ENCODE data around the gene LONP2. TPM values are rescaled to one million over a fixed set of nuclear protein-coding genes. Genes with fewer than 3 reads are reported as not detected.

LONP2 gene
- total RNA-seq, 1 experiment from 2014 or later, result 41.5 TPM

- intact Hi-C loops (cut with micrococcal nuclease), result loop anchor here (5.0 kb wide), 1 partner anchor 85 kb away; no protein-coding TSS in a partner anchor
- no peak for TF ChIP-seq EZH2phosphoT487 (IDR thresholded peaks at IDR 0.05; ENCODE audit: borderline replicate concordance, low read length)
- no peak for TF ChIP-seq CTCF (conservative IDR thresholded peaks at IDR 0.05; ENCODE audit: low read depth, low read length)
- no peak for TF ChIP-seq EZH2 (IDR thresholded peaks at IDR 0.05; ENCODE audit: low read length, unreplicated experiment)
- Histone ChIP-seq H3K27ac (ENCODE audit: low read length) (no peak overlapping the region), H3K4me2 (ENCODE audit: low read length) (no peak overlapping the region), H4K20me1 (ENCODE audit: low read length) (no peaks in the 10 kb centered on the region), H3K4me3 (ENCODE audit: low read length) (no peak overlapping the region), H3K36me3 (ENCODE audit: low read depth, low read length) (no peaks in the 10 kb centered on the region), H3F3A (ENCODE audit: low read length, unreplicated experiment) (peaks cover 5% of the 10 kb centered on the region), H3K27me3 (ENCODE audit: low read length) (no peaks in the 10 kb centered on the region), H3K9me3 (ENCODE audit: low read length) (no peaks in the 10 kb centered on the region), H3K4me1 (ENCODE audit: insufficient read depth, low read length) (peaks cover 5% of the 10 kb centered on the region), H3K9ac (ENCODE audit: low read length) (no peak overlapping the region), H3K79me2 (ENCODE audit: low read length) (no peaks in the 10 kb centered on the region), H3K9me2 (replicated peaks; ENCODE audit: low read length) (no peaks in the 10 kb centered on the region), H2AFZ (ENCODE audit: low read length) (no peak overlapping the region)
- no TSS peak for BruUV-seq (replicated peaks)
- no peak for DNase-seq
- ATAC-seq, result no peak
- ChIA-PET CTCF (interaction anchor here (1.7 kb wide), 1 partner anchor 152 kb away, joined by 6 read pairs; no protein-coding TSS in a partner anchor), POLR2A (ENCODE audit: unreplicated experiment) (no interaction called here)
These were observed 72.9 kb downstream of the LONP2 start for GRCh38 chr16:48317026-48317425.

- Histone ChIP-seq H3K4me2 (ENCODE audit: low read length) (no peak overlapping the region), H3F3A (ENCODE audit: low read length, unreplicated experiment) (peaks cover 5% of the 10 kb centered on the region), H3K27ac (ENCODE audit: low read length) (no peak overlapping the region), H4K20me1 (ENCODE audit: low read length) (no peaks in the 10 kb centered on the region), H3K4me1 (ENCODE audit: insufficient read depth, low read length) (peaks cover 5% of the 10 kb centered on the region), H2AFZ (ENCODE audit: low read length) (no peak overlapping the region), H3K9ac (ENCODE audit: low read length) (no peak overlapping the region), H3K4me3 (ENCODE audit: low read length) (no peak overlapping the region), H3K9me3 (ENCODE audit: low read length) (no peaks in the 10 kb centered on the region), H3K27me3 (ENCODE audit: low read length) (no peaks in the 10 kb centered on the region), H3K36me3 (ENCODE audit: low read depth, low read length) (no peaks in the 10 kb centered on the region), H3K79me2 (ENCODE audit: low read length) (no peaks in the 10 kb centered on the region), H3K9me2 (replicated peaks; ENCODE audit: low read length) (no peaks in the 10 kb centered on the region)
- intact Hi-C loops (cut with micrococcal nuclease), result loop anchor here (5.0 kb wide), 1 partner anchor 85 kb away; no protein-coding TSS in a partner anchor
- peak; percentile 65 for DNase-seq
- POLR2A ChIA-PET (ENCODE audit: unreplicated experiment), result no interaction called here
- CTCF ChIA-PET, result interaction anchor here (0.5 to 1.7 kb wide), 2 partner anchors 145 to 152 kb away, joined by 6 to 7 read pairs; no protein-coding TSS in a partner anchor
- BruUV-seq (replicated peaks), result no TSS peak
- TF ChIP-seq EZH2phosphoT487 (IDR thresholded peaks at IDR 0.05; ENCODE audit: borderline replicate concordance, low read length) (no peak), CTCF (conservative IDR thresholded peaks at IDR 0.05; ENCODE audit: low read depth, low read length) (peak; percentile 57), EZH2 (IDR thresholded peaks at IDR 0.05; ENCODE audit: low read length, unreplicated experiment) (no peak)
- ATAC-seq, result peak; percentile 83
These were observed 73.7 kb downstream of the LONP2 start for GRCh38 chr16:48317614-48318315.

GRCh38 chr16:48318630-48319029, 74.5 kb downstream of the LONP2 start:
- intact Hi-C loops (cut with micrococcal nuclease), result loop anchor here (5.0 kb wide), 1 partner anchor 86 kb away; no protein-coding TSS in a partner anchor

More at GRCh38 chr16:48318630-48319029, 74.5 kb downstream of the LONP2 start:
- BruUV-seq (replicated peaks), result no TSS peak
- H3K9ac ChIP-seq (ENCODE audit: low read length), result no peak overlapping the region
- H3F3A ChIP-seq (ENCODE audit: low read length, unreplicated experiment), result peaks cover 5% of the 10 kb centered on the region
- no peaks in the 10 kb centered on the region for H3K27me3 ChIP-seq (ENCODE audit: low read length)
- no peak for TF ChIP-seq EZH2phosphoT487 (IDR thresholded peaks at IDR 0.05; ENCODE audit: borderline replicate concordance, low read length)
- TF ChIP-seq EZH2 (IDR thresholded peaks at IDR 0.05; ENCODE audit: low read length, unreplicated experiment), result no peak
- TF ChIP-seq CTCF (conservative IDR thresholded peaks at IDR 0.05; ENCODE audit: low read depth, low read length), result no peak
- no peak overlapping the region for H2AFZ ChIP-seq (ENCODE audit: low read length)
- H3K36me3 ChIP-seq (ENCODE audit: low read depth, low read length), result no peaks in the 10 kb centered on the region
- ATAC-seq (no peak), DNase-seq (no peak)
- no peaks in the 10 kb centered on the region for H4K20me1 ChIP-seq (ENCODE audit: low read length)
- no peaks in the 10 kb centered on the region for H3K79me2 ChIP-seq (ENCODE audit: low read length)
- no peaks in the 10 kb centered on the region for H3K9me2 ChIP-seq (replicated peaks; ENCODE audit: low read length)
- peaks cover 5% of the 10 kb centered on the region for H3K4me1 ChIP-seq (ENCODE audit: insufficient read depth, low read length)
- H3K4me3 ChIP-seq (ENCODE audit: low read length), result no peak overlapping the region
- ChIA-PET CTCF (interaction anchor here (1.7 kb wide), 1 partner anchor 153 kb away, joined by 6 read pairs; no protein-coding TSS in a partner anchor), POLR2A (ENCODE audit: unreplicated experiment) (no interaction called here)
- H3K4me2 ChIP-seq (ENCODE audit: low read length), result no peak overlapping the region
- no peaks in the 10 kb centered on the region for H3K9me3 ChIP-seq (ENCODE audit: low read length)
- no peak overlapping the region for H3K27ac ChIP-seq (ENCODE audit: low read length)
